ENCODE data around the gene C1QB.

- no peak for TF ChIP-seq CTCF (IDR thresholded peaks at IDR 0.05)
- TF ChIP-seq POLR2A (IDR thresholded peaks at IDR 0.05) = no peak
Observed at GRCh38 chr1:22697980-22698379, 44.9 kb downstream of the C1QB start.

All from esophagus squamous epithelium (tissue), 4 donors.